ENCODE measurements around the gene DSG4. TPM values are rescaled to one million over a fixed set of nuclear protein-coding genes. Genes with fewer than 3 reads are reported as not detected.

DSG4 gene
- total RNA-seq, 1 experiment from 2014 or later, result not detected

DNA sequence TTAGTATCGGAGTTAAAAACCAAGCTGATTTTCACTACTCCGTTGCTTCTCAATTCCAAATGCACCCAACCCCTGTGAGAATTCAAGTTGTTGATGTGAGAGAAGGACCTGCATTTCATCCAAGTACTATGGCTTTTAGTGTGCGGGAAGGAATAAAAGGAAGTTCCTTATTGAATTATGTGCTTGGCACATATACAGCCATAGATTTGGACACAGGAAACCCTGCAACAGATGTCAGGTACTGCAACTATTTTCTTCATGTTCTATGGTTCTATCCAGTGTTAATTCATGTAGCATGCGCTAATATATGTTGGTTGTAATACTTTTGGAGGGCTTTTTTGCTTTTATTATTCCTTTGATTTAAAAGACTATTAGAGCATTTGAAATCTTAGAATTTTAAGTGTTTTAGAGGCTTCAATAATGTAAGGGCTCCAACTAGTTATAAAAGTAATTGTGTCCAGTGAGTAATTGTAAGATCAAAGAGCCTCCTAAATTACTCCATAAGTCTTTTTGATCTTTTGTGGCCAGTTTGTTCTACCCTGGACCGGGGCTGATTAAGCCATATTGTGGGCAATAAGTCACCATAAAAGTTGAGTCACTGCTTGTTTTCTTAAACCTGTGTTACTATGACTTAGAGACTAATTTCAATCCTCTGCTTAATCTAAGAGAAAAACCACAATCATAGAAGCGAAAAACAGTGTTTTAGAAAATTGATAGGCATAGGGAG lies 22.9 kb downstream of the DSG4 start:
- H3K27ac Mint-ChIP-seq (ENCODE audit: unreplicated experiment), result peak overlapping the region; percentile 49
- H3K27me3 Mint-ChIP-seq (ENCODE audit: unreplicated experiment), result no peaks in the 10 kb centered on the region
- DNase-seq, result peak; percentile 21
- TF ChIP-seq, protein P1, sequence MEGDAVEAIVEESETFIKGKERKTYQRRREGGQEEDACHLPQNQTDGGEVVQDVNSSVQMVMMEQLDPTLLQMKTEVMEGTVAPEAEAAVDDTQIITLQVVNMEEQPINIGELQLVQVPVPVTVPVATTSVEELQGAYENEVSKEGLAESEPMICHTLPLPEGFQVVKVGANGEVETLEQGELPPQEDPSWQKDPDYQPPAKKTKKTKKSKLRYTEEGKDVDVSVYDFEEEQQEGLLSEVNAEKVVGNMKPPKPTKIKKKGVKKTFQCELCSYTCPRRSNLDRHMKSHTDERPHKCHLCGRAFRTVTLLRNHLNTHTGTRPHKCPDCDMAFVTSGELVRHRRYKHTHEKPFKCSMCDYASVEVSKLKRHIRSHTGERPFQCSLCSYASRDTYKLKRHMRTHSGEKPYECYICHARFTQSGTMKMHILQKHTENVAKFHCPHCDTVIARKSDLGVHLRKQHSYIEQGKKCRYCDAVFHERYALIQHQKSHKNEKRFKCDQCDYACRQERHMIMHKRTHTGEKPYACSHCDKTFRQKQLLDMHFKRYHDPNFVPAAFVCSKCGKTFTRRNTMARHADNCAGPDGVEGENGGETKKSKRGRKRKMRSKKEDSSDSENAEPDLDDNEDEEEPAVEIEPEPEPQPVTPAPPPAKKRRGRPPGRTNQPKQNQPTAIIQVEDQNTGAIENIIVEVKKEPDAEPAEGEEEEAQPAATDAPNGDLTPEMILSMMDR (IDR thresholded peaks at IDR 0.05; ENCODE audit: unreplicated experiment), result no peak
- peaks cover 50% of the 10 kb centered on the region for H3K4me1 Mint-ChIP-seq (ENCODE audit: low read depth, unreplicated experiment)
- no peaks in the 10 kb centered on the region for H3K9me3 Mint-ChIP-seq (ENCODE audit: low read depth, unreplicated experiment)
- H3K36me3 Mint-ChIP-seq (ENCODE audit: insufficient read depth, unreplicated experiment), result no peaks in the 10 kb centered on the region
- CTCF ChIA-PET, result no interaction called here
- H3K4me3 Mint-ChIP-seq (ENCODE audit: low read depth, unreplicated experiment), result no peak overlapping the region
- no TSS peak for BruUV-seq (replicated peaks)
- intact Hi-C loops (cut with micrococcal nuclease; ENCODE audit: unreplicated experiment), result loop anchor here (1.0 to 5.0 kb wide), 2 partner anchors 132 to 298 kb away; no protein-coding TSS in a partner anchor

DNA sequence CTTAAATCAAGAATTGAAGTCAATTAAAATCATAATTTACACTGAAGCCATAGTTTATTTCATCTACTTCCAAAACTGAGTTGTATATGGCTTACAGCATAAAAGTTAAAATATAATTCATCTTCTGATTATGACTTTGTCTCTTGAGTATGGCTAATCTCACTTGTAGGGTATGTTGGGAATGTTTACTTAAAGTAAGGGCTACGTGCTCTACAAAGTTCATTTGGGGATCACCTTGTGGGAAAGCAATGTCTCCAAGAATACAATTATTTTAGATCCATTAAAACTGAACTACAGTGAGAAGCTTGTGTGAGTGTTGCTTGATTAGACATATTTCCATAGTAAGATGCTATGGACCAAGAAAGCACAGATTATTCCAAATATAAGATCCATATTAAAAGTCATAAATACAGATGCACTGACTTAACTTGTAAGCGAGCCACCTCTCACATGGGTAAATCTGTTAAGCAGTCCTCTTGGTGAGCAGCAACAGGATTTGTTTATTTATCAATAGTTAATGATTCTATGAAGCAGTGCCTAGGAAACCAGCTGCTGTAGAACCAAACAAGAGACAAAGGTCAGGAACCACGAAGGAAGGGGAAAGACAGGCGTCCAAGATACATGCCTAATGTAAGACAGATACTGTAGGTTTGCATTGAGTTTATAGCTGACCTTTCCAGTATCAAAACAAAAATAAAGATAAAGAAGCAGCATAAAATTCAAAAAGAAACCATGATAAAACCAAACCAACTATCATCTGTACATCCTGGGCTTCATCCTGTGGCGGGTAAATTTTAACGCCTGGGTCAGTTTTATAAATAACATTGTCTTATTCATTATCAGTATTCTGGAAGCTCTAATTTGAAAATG lies 24.8 kb downstream of the DSG4 start:
- peak overlapping the region; percentile 49 for H3K27ac Mint-ChIP-seq (ENCODE audit: unreplicated experiment)
- peaks cover 50% of the 10 kb centered on the region for H3K4me1 Mint-ChIP-seq (ENCODE audit: low read depth, unreplicated experiment)
- H3K9me3 Mint-ChIP-seq (ENCODE audit: low read depth, unreplicated experiment), result no peaks in the 10 kb centered on the region
- H3K36me3 Mint-ChIP-seq (ENCODE audit: insufficient read depth, unreplicated experiment), result no peaks in the 10 kb centered on the region
- peak overlapping the region; percentile 9 for H3K4me3 Mint-ChIP-seq (ENCODE audit: low read depth, unreplicated experiment)
- no TSS peak for BruUV-seq (replicated peaks)
- intact Hi-C loops (cut with micrococcal nuclease; ENCODE audit: unreplicated experiment), result no loop called here
- TF ChIP-seq, protein P1 (IDR thresholded peaks at IDR 0.05; ENCODE audit: unreplicated experiment), result no peak
- no peaks in the 10 kb centered on the region for H3K27me3 Mint-ChIP-seq (ENCODE audit: unreplicated experiment)
- CTCF ChIA-PET, result interaction anchor here (1.2 kb wide), 2 partner anchors 9 to 23 kb away, joined by 3 to 4 read pairs; no protein-coding TSS in a partner anchor
- peak; percentile 6 for DNase-seq

DNA sequence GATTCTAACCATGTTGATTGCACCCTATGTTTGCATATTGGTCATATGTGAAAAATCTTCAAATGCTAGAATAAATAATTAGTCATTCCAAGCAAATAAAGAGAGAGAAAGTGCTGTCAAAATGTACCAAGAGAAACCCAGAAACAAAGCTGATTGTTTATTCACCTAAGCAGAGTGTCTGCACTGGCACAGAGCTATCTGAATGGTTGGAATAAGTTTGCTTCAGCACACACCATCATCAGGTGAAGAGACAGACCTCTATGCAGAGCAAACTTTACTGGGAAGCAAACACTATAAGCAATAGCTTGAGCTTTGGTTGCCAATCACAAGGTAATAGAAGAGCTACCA lies 25.4 kb downstream of the DSG4 start:
- BruUV-seq (replicated peaks), result no TSS peak
- CTCF ChIA-PET, result interaction anchor here (1.2 to 1.7 kb wide), 3 partner anchors 10 to 161 kb away, joined by 3 to 4 read pairs (median 3); no protein-coding TSS in a partner anchor
- Mint-ChIP-seq H3K27me3 (ENCODE audit: unreplicated experiment) (no peaks in the 10 kb centered on the region), H3K9me3 (ENCODE audit: low read depth, unreplicated experiment) (no peaks in the 10 kb centered on the region), H3K4me1 (ENCODE audit: low read depth, unreplicated experiment) (peaks cover 46% of the 10 kb centered on the region), H3K4me3 (ENCODE audit: low read depth, unreplicated experiment) (peak overlapping the region; percentile 9), H3K27ac (ENCODE audit: unreplicated experiment) (peak overlapping the region; percentile 49), H3K36me3 (ENCODE audit: insufficient read depth, unreplicated experiment) (no peaks in the 10 kb centered on the region)
- TF ChIP-seq, protein P1 (IDR thresholded peaks at IDR 0.05; ENCODE audit: unreplicated experiment), result no peak
- intact Hi-C loops (cut with micrococcal nuclease; ENCODE audit: unreplicated experiment), result no loop called here
- DNase-seq, result no peak

DNA sequence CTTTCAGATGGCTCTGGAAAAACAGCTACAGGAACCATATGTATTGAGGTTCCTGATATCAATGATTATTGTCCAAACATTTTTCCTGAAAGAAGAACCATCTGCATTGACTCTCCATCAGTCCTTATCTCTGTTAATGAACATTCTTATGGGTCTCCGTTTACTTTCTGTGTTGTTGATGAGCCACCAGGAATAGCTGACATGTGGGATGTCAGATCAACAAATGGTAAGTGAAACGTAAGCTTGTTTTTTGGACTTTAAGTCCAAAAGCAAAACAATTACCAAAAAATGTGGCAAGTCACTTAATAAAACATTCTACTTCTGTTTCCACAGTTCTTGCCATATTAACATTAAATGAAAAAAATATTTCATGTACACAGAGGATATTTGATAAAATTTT lies 26.8 kb downstream of the DSG4 start:
- DNase-seq, result no peak
- Mint-ChIP-seq H3K9me3 (ENCODE audit: low read depth, unreplicated experiment) (no peaks in the 10 kb centered on the region), H3K4me3 (ENCODE audit: low read depth, unreplicated experiment) (no peak overlapping the region), H3K4me1 (ENCODE audit: low read depth, unreplicated experiment) (peaks cover 39% of the 10 kb centered on the region), H3K27me3 (ENCODE audit: unreplicated experiment) (no peaks in the 10 kb centered on the region), H3K27ac (ENCODE audit: unreplicated experiment) (no peak overlapping the region), H3K36me3 (ENCODE audit: insufficient read depth, unreplicated experiment) (no peaks in the 10 kb centered on the region)
- intact Hi-C loops (cut with micrococcal nuclease; ENCODE audit: unreplicated experiment), result no loop called here
- CTCF ChIA-PET, result interaction anchor here (1.7 kb wide), 1 partner anchor 162 kb away, joined by 3 read pairs; no protein-coding TSS in a partner anchor
- TF ChIP-seq, protein P1 (IDR thresholded peaks at IDR 0.05; ENCODE audit: unreplicated experiment), result no peak
- no TSS peak for BruUV-seq (replicated peaks)

Measured in Calu3 (cell line).